NT2/D1 (cell line): ENCODE measurements around the gene AP3B1.

Source experiments
- SUZ12 ChIP-seq: IDR thresholded peaks from 2 replicates; pipeline ENCODE4 v1.6.1; 2011; ENCODE audit not compliant: insufficient read length, insufficient read depth; ENCODE audit errors: extremely low read depth
- YY1 ChIP-seq: IDR thresholded peaks from 2 replicates; pipeline ENCODE4 v1.6.1; 2011; ENCODE audit not compliant: insufficient read length, insufficient read depth

DNA sequence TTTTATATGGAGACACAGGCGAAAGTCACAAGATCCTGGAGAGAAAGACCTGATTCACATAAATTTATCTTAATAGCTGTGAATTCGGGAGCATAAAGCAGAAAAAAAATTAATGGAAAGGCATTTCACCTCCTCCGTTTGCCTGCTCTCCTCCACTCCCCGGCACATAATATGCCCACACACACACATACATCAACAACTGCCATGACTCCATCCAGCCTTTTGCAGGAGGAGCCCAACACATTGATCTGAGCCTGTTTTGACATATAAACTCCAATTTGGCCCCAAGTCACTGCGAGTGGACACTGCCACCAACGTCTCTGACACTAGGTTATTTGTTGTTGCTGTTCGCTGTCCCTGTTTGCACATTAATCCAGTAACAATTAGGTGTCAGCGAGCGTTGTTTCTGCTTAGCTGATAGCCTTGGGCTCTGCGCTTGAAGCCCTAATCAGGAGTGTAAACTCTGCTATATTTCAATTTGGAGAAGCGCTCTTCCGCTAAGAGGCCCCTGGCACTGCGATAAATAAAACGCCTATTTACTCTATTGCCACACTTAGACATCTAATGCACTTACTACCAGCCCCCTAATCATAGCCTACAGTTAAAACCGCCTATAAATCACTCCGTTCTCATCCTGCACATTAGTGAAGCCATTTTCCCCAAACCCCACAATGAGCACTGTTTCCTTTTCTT, 322.6 kb downstream of the AP3B1 start:
- TF ChIP-seq YY1 (no peak), SUZ12 (no peak)
